BE2C (cell line): ENCODE data around the gene TRIO.
A peak's percentile ranks its signal among the peaks of the same experiment; 100 is the strongest.

Experiments used
- DNase-seq: peaks from one replicate; pipeline ENCODE4 v3.0.0-alpha.2; 2020
- H3K27me3 ChIP-seq: fragments of 250-450 bp; sonication (Bioruptor Pico); 2 replicates; pipeline ENCODE4 v1.5.1; 2020; ENCODE audit warnings: mild to moderate bottlenecking
- H3K36me3 ChIP-seq: fragments of 250-450 bp; sonication (Bioruptor Pico); 2 replicates; pipeline ENCODE4 v1.5.1; 2020; ENCODE audit warnings: mild to moderate bottlenecking
- H3K4me1 ChIP-seq: fragments of 250-450 bp; sonication (Bioruptor Pico); 2 replicates; pipeline ENCODE4 v1.5.1; 2020
- H3K4me3 ChIP-seq: 2 replicates; pipeline ENCODE4 v1.5.1; 2011; ENCODE audit warnings: low read depth, low read length
- H3K9me3 ChIP-seq: fragments of 250-450 bp; sonication (Bioruptor Pico); 2 replicates; pipeline ENCODE4 v1.5.1; 2020
- TF ChIP-seq, protein P1 (sequence below): IDR thresholded peaks from 2 replicates; pipeline ENCODE4 v1.5.1; 2012; ENCODE audit warnings: mild to moderate bottlenecking, low read depth, low read length

Gene TRIO

GRCh38 chr5:14521748-14522147 is 378.6 kb downstream of the TRIO start:
- Histone ChIP-seq H3K4me1 (peaks cover 3% of the 10 kb centered on the region; the same call in 1 of the 2 replicates), H3K4me3 (no peak overlapping the region), H3K36me3 (no peaks in the 10 kb centered on the region), H3K27me3 (no peaks in the 10 kb centered on the region), H3K9me3 (no peaks in the 10 kb centered on the region)
- DNase-seq = no peak
- TF ChIP-seq, protein P1, sequence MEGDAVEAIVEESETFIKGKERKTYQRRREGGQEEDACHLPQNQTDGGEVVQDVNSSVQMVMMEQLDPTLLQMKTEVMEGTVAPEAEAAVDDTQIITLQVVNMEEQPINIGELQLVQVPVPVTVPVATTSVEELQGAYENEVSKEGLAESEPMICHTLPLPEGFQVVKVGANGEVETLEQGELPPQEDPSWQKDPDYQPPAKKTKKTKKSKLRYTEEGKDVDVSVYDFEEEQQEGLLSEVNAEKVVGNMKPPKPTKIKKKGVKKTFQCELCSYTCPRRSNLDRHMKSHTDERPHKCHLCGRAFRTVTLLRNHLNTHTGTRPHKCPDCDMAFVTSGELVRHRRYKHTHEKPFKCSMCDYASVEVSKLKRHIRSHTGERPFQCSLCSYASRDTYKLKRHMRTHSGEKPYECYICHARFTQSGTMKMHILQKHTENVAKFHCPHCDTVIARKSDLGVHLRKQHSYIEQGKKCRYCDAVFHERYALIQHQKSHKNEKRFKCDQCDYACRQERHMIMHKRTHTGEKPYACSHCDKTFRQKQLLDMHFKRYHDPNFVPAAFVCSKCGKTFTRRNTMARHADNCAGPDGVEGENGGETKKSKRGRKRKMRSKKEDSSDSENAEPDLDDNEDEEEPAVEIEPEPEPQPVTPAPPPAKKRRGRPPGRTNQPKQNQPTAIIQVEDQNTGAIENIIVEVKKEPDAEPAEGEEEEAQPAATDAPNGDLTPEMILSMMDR = no peak

GRCh38 chr5:14522721-14523120 is 379.6 kb downstream of the TRIO start:
- Histone ChIP-seq H3K9me3 (no peaks in the 10 kb centered on the region), H3K27me3 (no peaks in the 10 kb centered on the region), H3K4me1 (peaks cover 3% of the 10 kb centered on the region; the same call in 1 of the 2 replicates), H3K4me3 (no peak overlapping the region), H3K36me3 (no peaks in the 10 kb centered on the region)
- no peak for DNase-seq
- TF ChIP-seq, protein P1 = no peak

DNA sequence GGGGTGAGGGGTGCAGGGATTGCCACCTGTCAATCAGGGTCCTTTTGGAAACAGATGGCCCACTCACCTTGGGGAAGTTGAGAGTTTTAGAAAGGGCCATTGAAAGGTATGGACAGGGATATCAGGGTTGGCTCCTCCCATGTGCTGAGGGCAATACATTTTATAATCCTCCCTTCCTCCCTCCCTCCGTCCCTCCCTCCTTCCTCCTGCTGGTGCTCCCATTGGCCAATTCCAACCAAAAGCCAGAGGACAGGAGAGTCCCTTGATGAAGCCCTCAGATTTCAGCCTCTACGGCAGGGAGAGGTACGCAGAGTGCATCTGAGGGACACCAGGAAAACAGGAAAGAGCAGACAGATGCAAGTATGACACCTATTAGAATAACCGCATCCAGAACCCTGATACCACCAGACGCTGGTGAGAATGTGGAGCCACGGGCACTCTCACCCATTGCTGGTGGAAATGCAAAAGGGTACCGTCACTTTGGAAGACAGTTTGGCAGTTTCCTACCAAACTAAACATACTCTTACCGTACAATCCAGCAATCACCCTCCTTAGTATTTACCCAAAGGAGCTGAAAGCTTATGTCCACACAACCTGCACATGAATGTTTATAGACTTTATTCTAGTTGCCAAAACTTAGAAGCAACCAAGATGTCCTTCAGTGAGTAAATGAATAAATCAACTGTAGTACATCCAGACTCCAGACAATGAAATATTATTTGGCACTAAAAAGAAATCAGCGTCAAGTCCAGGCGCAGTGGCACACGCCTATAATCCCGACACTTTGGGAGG is 380.3 kb downstream of the TRIO start:
- no peak overlapping the region for H3K4me3 ChIP-seq
- TF ChIP-seq, protein P1 = no peak
- no peak for DNase-seq
- H3K27me3 ChIP-seq = no peaks in the 10 kb centered on the region
- H3K4me1 ChIP-seq = peaks cover 3% of the 10 kb centered on the region; the same call in 1 of the 2 replicates
- H3K36me3 ChIP-seq = no peaks in the 10 kb centered on the region
- no peaks in the 10 kb centered on the region for H3K9me3 ChIP-seq

GRCh38 chr5:14525397-14525796 is 382.3 kb downstream of the TRIO start:
- TF ChIP-seq, protein P1 = no peak
- Histone ChIP-seq H3K9me3 (no peaks in the 10 kb centered on the region; the same call in 1 of the 2 replicates), H3K4me1 (peaks cover 11% of the 10 kb centered on the region), H3K36me3 (no peaks in the 10 kb centered on the region), H3K27me3 (no peaks in the 10 kb centered on the region), H3K4me3 (no peak overlapping the region)
- DNase-seq = no peak

DNA sequence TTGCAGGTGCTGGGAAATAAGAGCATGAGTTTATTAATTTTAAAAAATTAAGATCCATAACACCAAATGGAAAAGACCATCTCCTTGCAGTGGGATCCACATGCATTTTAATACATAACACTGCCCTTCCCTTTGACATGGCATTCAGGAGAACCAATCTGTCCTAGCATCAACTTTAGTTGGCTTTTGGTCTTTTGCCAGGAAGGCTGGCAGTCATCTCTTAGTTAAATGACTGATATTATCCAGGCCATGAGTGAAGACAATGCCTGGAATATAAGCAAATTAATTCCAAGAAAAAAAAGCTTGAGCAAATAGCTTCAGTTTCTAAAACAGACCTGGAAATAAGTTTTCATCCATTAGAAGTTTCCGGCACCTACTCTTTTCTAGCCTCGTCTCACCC is 383.4 kb downstream of the TRIO start:
- DNase-seq = peak; percentile 68
- no peaks in the 10 kb centered on the region for H3K27me3 ChIP-seq
- H3K4me3 ChIP-seq = no peak overlapping the region
- H3K9me3 ChIP-seq = no peaks in the 10 kb centered on the region; the same call in 1 of the 2 replicates
- H3K36me3 ChIP-seq = no peaks in the 10 kb centered on the region
- TF ChIP-seq, protein P1 = no peak
- peaks cover 11% of the 10 kb centered on the region for H3K4me1 ChIP-seq

GRCh38 chr5:14528115-14528514 is 385.0 kb downstream of the TRIO start:
- H3K4me3 ChIP-seq = no peak overlapping the region
- DNase-seq = no peak
- H3K9me3 ChIP-seq = no peaks in the 10 kb centered on the region; the same call in 1 of the 2 replicates
- peaks cover 11% of the 10 kb centered on the region for H3K4me1 ChIP-seq
- TF ChIP-seq, protein P1 = no peak
- no peaks in the 10 kb centered on the region for H3K36me3 ChIP-seq
- no peaks in the 10 kb centered on the region for H3K27me3 ChIP-seq
